ENCODE data around the gene AAMP.

AAMP gene

GRCh38 chr2:218300141-218300540 lies 30.2 kb upstream of the AAMP start (continued):
- TF ChIP-seq ZBTB6 (tag by site-specific recombination; IDR thresholded peaks at IDR 0.05) (no peak), ZNF211 (tag by site-specific recombination; IDR thresholded peaks at IDR 0.05; ENCODE audit: low read depth) (no peak)

- Histone ChIP-seq H3K36me3 (ENCODE audit: control insufficient read depth in 2 of 2, insufficient read depth in 1 of 2, low read length in 2 of 2) (no peaks in the 10 kb centered on the region), H3K27ac (ENCODE audit: extremely low read depth, low read depth, low read length) (no peak overlapping the region), H3K4me3 (ENCODE audit: low read depth, low read length) (no peak overlapping the region), H3K9me3 (ENCODE audit: control insufficient read depth, insufficient read depth, low read depth, low read length) (no peaks in the 10 kb centered on the region), H3K4me1 (ENCODE audit: control insufficient read depth, insufficient read depth, low read length) (peaks cover 3% of the 10 kb centered on the region; the same call in 1 of the 2 replicates)
- TF ChIP-seq ZNF571 (tag by site-specific recombination; IDR thresholded peaks at IDR 0.05) (no peak), ZNF274 (IDR thresholded peaks at IDR 0.05; ENCODE audit: low read length) (no peak), ZNF274 (tag by site-specific recombination; IDR thresholded peaks at IDR 0.05; ENCODE audit: borderline replicate concordance) (no peak)
- CTCF ChIA-PET: interaction anchor here (0.8 to 1.9 kb wide), 7 partner anchors 8 to 168 kb away, joined by 3 to 10 read pairs (median 4); partner anchors contain the start of gene CATIP
- POLR2A ChIA-PET: interaction anchor here (1.1 kb wide), 2 partner anchors 12 to 103 kb away, joined by 3 to 7 read pairs; no protein-coding TSS in a partner anchor
Measured at GRCh38 chr2:218298314-218298875, 28.5 kb upstream of the AAMP start.

GRCh38 chr2:218296847-218297246 lies 26.9 kb upstream of the AAMP start:
- no peak for TF ChIP-seq TCF7L2 (IDR thresholded peaks at IDR 0.05; ENCODE audit: borderline replicate concordance, low read depth, low read length)
- TF ChIP-seq ZNF654 (tag by site-specific recombination; IDR thresholded peaks at IDR 0.05; ENCODE audit: low read depth): no peak
- no peak for TF ChIP-seq GLI4 (tag by site-specific recombination; IDR thresholded peaks at IDR 0.05)
- 0 out of 2 replicates have a peak, but pooled peaks have one; percentile 38 for TF ChIP-seq CTCF (tag by site-specific recombination; IDR thresholded peaks at IDR 0.05)
- no peak for TF ChIP-seq ZNF391 (tag by site-specific recombination; IDR thresholded peaks at IDR 0.05; ENCODE audit: borderline replicate concordance, low read depth)
- no peak for TF ChIP-seq ZNF561 (tag by site-specific recombination; IDR thresholded peaks at IDR 0.05; ENCODE audit: borderline replicate concordance)
- Histone ChIP-seq H3K36me3 (ENCODE audit: control insufficient read depth in 2 of 2, insufficient read depth in 1 of 2, low read length in 2 of 2) (no peaks in the 10 kb centered on the region), H3K9me3 (ENCODE audit: control insufficient read depth, insufficient read depth, low read depth, low read length) (no peaks in the 10 kb centered on the region), H3K4me3 (ENCODE audit: low read depth, low read length) (no peak overlapping the region), H3K27ac (ENCODE audit: extremely low read depth, low read depth, low read length) (no peak overlapping the region), H3K4me1 (ENCODE audit: control insufficient read depth, insufficient read depth, low read length) (peaks cover 3% of the 10 kb centered on the region; the same call in 1 of the 2 replicates)
- POLR2A ChIA-PET: no interaction called here
- CTCF ChIA-PET: interaction anchor here (1.0 to 8.8 kb wide), 5 partner anchors 9 to 59 kb away, joined by 4 to 89 read pairs (median 5); partner anchors contain the start of genes AAMP and PNKD

- Histone ChIP-seq H3K4me3 (ENCODE audit: low read depth, low read length) (no peak overlapping the region), H3K9me3 (ENCODE audit: control insufficient read depth, insufficient read depth, low read depth, low read length) (no peaks in the 10 kb centered on the region), H3K36me3 (ENCODE audit: control insufficient read depth in 2 of 2, insufficient read depth in 1 of 2, low read length in 2 of 2) (no peaks in the 10 kb centered on the region), H3K4me1 (ENCODE audit: control insufficient read depth, insufficient read depth, low read length) (peaks cover 3% of the 10 kb centered on the region; the same call in 1 of the 2 replicates), H3K27ac (ENCODE audit: extremely low read depth, low read depth, low read length) (no peak overlapping the region)
- no peak for TF ChIP-seq ZNF24 (tag by site-specific recombination; IDR thresholded peaks at IDR 0.05)
- TF ChIP-seq SETDB1 (IDR thresholded peaks at IDR 0.05; ENCODE audit: insufficient read length, low read length): no peak
- no peak for TF ChIP-seq ZNF596 (tag by site-specific recombination; IDR thresholded peaks at IDR 0.05)
- TF ChIP-seq ZNF398 (tag by site-specific recombination; IDR thresholded peaks at IDR 0.05): no peak
- no peak for TF ChIP-seq ZNF544 (tag by site-specific recombination; IDR thresholded peaks at IDR 0.05)
- 0 out of 2 replicates have a peak, but pooled peaks have one; percentile 23 for TF ChIP-seq PRDM10 (tag by site-specific recombination; IDR thresholded peaks at IDR 0.05)
- no peak for TF ChIP-seq ZNF624 (tag by site-specific recombination; IDR thresholded peaks at IDR 0.05)
- no peak for TF ChIP-seq ZNF571 (tag by site-specific recombination; IDR thresholded peaks at IDR 0.05)
- TF ChIP-seq WT1 (tag by site-specific recombination; IDR thresholded peaks at IDR 0.05): 0 out of 2 replicates have a peak, but pooled peaks have one; percentile 9
- TF ChIP-seq KLF1 (tag by site-specific recombination; IDR thresholded peaks at IDR 0.05): peak; percentile 79
- CTCF ChIA-PET: interaction anchor here (0.6 to 8.8 kb wide), 5 partner anchors 9 to 221 kb away, joined by 3 to 89 read pairs (median 5); partner anchors contain the start of genes AAMP and PNKD
- POLR2A ChIA-PET: interaction anchor here (1.7 kb wide), 1 partner anchor 9 kb away, joined by 6 read pairs; no protein-coding TSS in a partner anchor
Measured at GRCh38 chr2:218296200-218296599, 26.3 kb upstream of the AAMP start.

All from HEK293 (cell line).